Measurements from ENCODE around the gene PKHD1. TPM values are rescaled to one million over a fixed set of nuclear protein-coding genes. Genes with fewer than 3 reads are reported as not detected.

PKHD1 gene
- total RNA-seq, 1 experiment from 2014 or later, result 0.09 TPM

- Histone ChIP-seq H3T11ph (ENCODE audit: low read length) (no peak overlapping the region), H3K4ac (ENCODE audit: low read depth, low read length) (no peak overlapping the region), H2BK12ac (ENCODE audit: insufficient read length, low read depth, low read length) (no peak overlapping the region), H3K9me3 (ENCODE audit: control insufficient read depth, low read depth, low read length) (no peaks in the 10 kb centered on the region), H4K20me1 (ENCODE audit: control insufficient read depth, insufficient read depth, insufficient read length) (no peaks in the 10 kb centered on the region), H3K18ac (ENCODE audit: insufficient read length, low read depth, low read length) (no peak overlapping the region), H2BK5ac (ENCODE audit: insufficient read length, low read length) (no peak overlapping the region), H2AK5ac (ENCODE audit: insufficient read length, low read length) (no peak overlapping the region), H2BK15ac (ENCODE audit: low read depth, low read length) (no peak overlapping the region), H4K8ac (replicated peaks; ENCODE audit: insufficient read length, low read depth, low read length) (no peak overlapping the region), H2AFZ (ENCODE audit: low read length) (no peak overlapping the region), H3K14ac (ENCODE audit: insufficient read depth, low read length) (no peak overlapping the region), H3K23ac (ENCODE audit: insufficient read length, low read depth, low read length) (no peak overlapping the region), H3K4me1 (ENCODE audit: insufficient read depth, low read length) (no peaks in the 10 kb centered on the region), H4K5ac (ENCODE audit: insufficient read length, low read depth, low read length) (no peak overlapping the region), H3K27ac (ENCODE audit: insufficient read length, low read depth, low read length) (no peak overlapping the region), H4K91ac (ENCODE audit: insufficient read length, low read depth, low read length) (no peak overlapping the region), H3K79me1 (ENCODE audit: insufficient read depth, low read depth, low read length, poor library complexity, severe bottlenecking) (no peaks in the 10 kb centered on the region), H2BK120ac (ENCODE audit: low read depth, low read length, poor library complexity, severe bottlenecking) (no peak overlapping the region), H3K56ac (ENCODE audit: insufficient read length, low read depth, low read length) (no peak overlapping the region), H3K23me2 (ENCODE audit: insufficient read length, low read depth, low read length, poor library complexity, severe bottlenecking) (no peaks in the 10 kb centered on the region), H3K79me2 (ENCODE audit: insufficient read depth, low read length) (no peaks in the 10 kb centered on the region), H3K4me2 (ENCODE audit: insufficient read depth, insufficient read length, low read length) (no peak overlapping the region), H2BK20ac (ENCODE audit: low read depth, low read length, poor library complexity, severe bottlenecking) (no peak overlapping the region), H3K27me3 (ENCODE audit: insufficient read depth, low read length) (no peaks in the 10 kb centered on the region), H3K9ac (ENCODE audit: extremely low read depth, insufficient read length, low read length) (no peak overlapping the region)
- peaks cover 0 to 3% of the 10 kb centered on the region in 2 experiments; a peak in 1 of 5 replicates for H3K9me3 Mint-ChIP-seq
- no peak for DNase-seq
- no peak overlapping the region for H3K4me3 Mint-ChIP-seq
- no peaks in the 10 kb centered on the region for H3K27me3 Mint-ChIP-seq (ENCODE audit: low read depth)
- WGBS (ENCODE audit: extremely low coverage, insufficient read length, low lambda C conversion rate), result no CpG with 5 or more reads among the region's 3 CpGs
- TF ChIP-seq CTCF (conservative IDR thresholded peaks at IDR 0.05), result no peak
- no peak overlapping the region for H3K27ac Mint-ChIP-seq
- H3K4me1 Mint-ChIP-seq, result no peaks in the 10 kb centered on the region
- H3K36me3 Mint-ChIP-seq (ENCODE audit: insufficient read depth in 1 of 3, low read depth in 3 of 3), result no peaks in the 10 kb centered on the region; a peak in 1 of 7 replicates
Observed at GRCh38 chr6:51965222-51965801, 122.1 kb downstream of the PKHD1 start.
